Muscle of leg (tissue), 11 donors: ENCODE measurements around the gene GRIK4. TPM values are rescaled to one million over a fixed set of nuclear protein-coding genes. Genes with fewer than 3 reads are reported as not detected.

Experiments
- DNase-seq: peaks from one replicate; pipeline ENCODE4 v3.0.0; 2013
- H3K27ac ChIP-seq: one replicate; pipeline ENCODE4 v1.5.1; 2013; ENCODE audit warnings: mild to moderate bottlenecking, low read length, control low read depth
- H3K27me3 ChIP-seq: one replicate; pipeline ENCODE4 v1.6.1; 2013; ENCODE audit warnings: low read length; ENCODE audit not compliant: control insufficient read depth, insufficient read depth
- H3K36me3 ChIP-seq: one replicate; pipeline ENCODE4 v1.6.1; 2013; ENCODE audit warnings: low read length; ENCODE audit not compliant: control insufficient read depth, insufficient read depth
- H3K4me1 ChIP-seq: one replicate; pipeline ENCODE4 v1.6.1; 2013; ENCODE audit warnings: low read length; ENCODE audit not compliant: control insufficient read depth, insufficient read depth
- H3K4me3 ChIP-seq: one replicate; pipeline ENCODE4 v1.5.1; 2013; ENCODE audit warnings: low read length, control low read depth
- H3K9me3 ChIP-seq: replicated peaks from 2 replicates; pipeline ENCODE4 v1.6.1; 2013; ENCODE audit warnings: low read depth, low read length; ENCODE audit not compliant: control insufficient read depth
- WGBS: methylation state at CpG from one replicate; pipeline ENCODE4 v1.1.5; 2013; ENCODE audit warnings: missing lambda C conversion rate; ENCODE audit not compliant: insufficient coverage; 5-methylcytosine and 5-hydroxymethylcytosine counted together
- polyA plus RNA-seq, 8 donors: library from polyadenylated mRNA; unstranded; fragments of 120-200 nt; gene quantifications; one replicate each; pipeline versions ENCODE4 v1.2.1 to v1.2.3, GENCODE V29; 2013; ENCODE audit warnings: inconsistent platforms in 1 of 8, low replicate concordance in 1 of 8; ENCODE audit not compliant: insufficient read length in 8 of 8, insufficient read depth in 1 of 8
- total RNA-seq: library from RNA; stranded (reverse); fragments of 120-200 nt; gene quantifications from one replicate; pipeline ENCODE4 v1.2.4, GENCODE V29; 2013

Gene GRIK4
- total and polyA plus RNA-seq, 9 donors: 0.09 to 1.3 (median 0.50) TPM

DNA sequence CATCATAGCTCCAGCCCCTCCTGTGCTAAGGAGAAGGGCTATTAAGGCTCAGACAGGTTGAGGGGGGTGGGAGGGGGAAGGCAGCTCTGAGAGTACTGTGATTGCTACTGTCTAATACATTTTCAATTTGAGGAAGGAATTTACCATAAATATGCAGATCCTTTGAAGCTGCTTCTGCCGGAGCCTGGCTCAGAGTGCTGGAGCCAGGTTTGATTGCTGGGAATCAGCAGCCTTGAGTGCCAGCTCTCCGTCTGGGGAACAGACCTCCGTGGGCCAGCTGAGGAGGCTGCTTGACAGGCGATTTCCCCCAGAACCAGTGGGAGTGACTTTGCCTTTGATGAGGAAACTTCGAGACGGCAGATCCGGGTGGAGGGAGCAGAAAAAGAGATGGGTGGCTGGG lies 370.6 kb downstream of the GRIK4 start:
- WGBS: 26% methylated on average over 4 of the region's 7 CpGs
- peak; percentile 31 for DNase-seq
- H3K4me1 ChIP-seq: peaks cover 14% of the 10 kb centered on the region
- H3K27ac ChIP-seq: no peak overlapping the region
- peaks cover 3% of the 10 kb centered on the region for H3K27me3 ChIP-seq
- no peak overlapping the region for H3K4me3 ChIP-seq
- H3K9me3 ChIP-seq: no peaks in the 10 kb centered on the region
- H3K36me3 ChIP-seq: no peaks in the 10 kb centered on the region

GRCh38 chr11:120883404-120884080 lies 372.0 kb downstream of the GRIK4 start:
- Histone ChIP-seq H3K4me3 (no peak overlapping the region), H3K9me3 (no peaks in the 10 kb centered on the region), H3K36me3 (no peaks in the 10 kb centered on the region), H3K27ac (no peak overlapping the region), H3K4me1 (peaks cover 14% of the 10 kb centered on the region), H3K27me3 (peaks cover 6% of the 10 kb centered on the region)
- WGBS: 8% methylated on average over 5 of the region's 9 CpGs
- DNase-seq: peak; percentile 89

DNA sequence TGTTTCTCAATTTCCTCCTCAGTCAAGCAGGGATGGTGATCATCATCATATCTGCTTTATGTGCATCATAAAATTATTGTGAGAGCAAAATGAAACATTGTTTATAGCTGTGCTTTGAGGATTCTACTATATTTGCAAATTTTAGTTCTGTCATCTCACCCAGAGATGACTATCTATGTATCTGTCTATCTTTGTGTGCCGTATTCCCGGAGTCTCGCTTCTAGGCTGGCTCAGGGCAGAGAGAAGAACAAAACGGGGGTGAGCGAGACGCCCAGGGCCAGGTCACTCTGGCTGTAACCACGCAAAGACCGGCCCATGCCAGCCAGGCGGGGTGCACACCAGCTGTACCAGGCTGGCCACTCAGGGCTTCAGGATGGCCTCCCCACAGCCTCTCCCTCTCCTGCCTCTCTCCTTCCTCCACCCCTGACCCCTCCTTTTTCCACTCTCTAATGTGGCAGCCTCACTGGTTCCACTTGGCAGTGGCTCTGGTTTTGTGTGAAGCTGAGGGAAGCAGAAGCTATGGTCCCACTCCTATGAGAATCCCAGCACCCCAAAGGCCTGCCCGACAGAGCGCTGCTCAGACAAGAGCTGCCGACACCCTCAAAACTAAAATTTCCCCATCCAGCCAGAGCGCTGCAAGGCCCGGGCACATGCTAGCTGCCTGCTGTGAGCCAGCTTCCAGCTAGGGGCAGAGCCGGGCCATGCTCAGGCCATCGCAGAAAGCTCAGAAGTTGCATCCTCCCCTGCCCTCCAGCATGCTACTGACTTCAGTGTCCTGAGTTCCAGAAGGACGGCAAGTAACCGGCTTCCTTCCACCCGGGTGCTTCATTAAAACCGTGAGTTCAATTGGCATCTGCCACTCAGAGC lies 372.8 kb downstream of the GRIK4 start:
- no peaks in the 10 kb centered on the region for H3K36me3 ChIP-seq
- DNase-seq: peak; percentile 20
- H3K27me3 ChIP-seq: peaks cover 6% of the 10 kb centered on the region
- H3K27ac ChIP-seq: no peak overlapping the region
- 72% methylated on average over 20 of the region's 20 CpGs for WGBS
- H3K4me3 ChIP-seq: no peak overlapping the region
- no peaks in the 10 kb centered on the region for H3K9me3 ChIP-seq
- peaks cover 14% of the 10 kb centered on the region for H3K4me1 ChIP-seq

- Histone ChIP-seq H3K27me3 (peaks cover 7% of the 10 kb centered on the region), H3K27ac (no peak overlapping the region), H3K9me3 (no peaks in the 10 kb centered on the region), H3K4me1 (peaks cover 6% of the 10 kb centered on the region), H3K36me3 (no peaks in the 10 kb centered on the region), H3K4me3 (no peak overlapping the region)
- WGBS: 72% methylated on average over 5 of the region's 7 CpGs
- no peak for DNase-seq
Observed at GRCh38 chr11:120890609-120891320, 379.2 kb downstream of the GRIK4 start.

DNA sequence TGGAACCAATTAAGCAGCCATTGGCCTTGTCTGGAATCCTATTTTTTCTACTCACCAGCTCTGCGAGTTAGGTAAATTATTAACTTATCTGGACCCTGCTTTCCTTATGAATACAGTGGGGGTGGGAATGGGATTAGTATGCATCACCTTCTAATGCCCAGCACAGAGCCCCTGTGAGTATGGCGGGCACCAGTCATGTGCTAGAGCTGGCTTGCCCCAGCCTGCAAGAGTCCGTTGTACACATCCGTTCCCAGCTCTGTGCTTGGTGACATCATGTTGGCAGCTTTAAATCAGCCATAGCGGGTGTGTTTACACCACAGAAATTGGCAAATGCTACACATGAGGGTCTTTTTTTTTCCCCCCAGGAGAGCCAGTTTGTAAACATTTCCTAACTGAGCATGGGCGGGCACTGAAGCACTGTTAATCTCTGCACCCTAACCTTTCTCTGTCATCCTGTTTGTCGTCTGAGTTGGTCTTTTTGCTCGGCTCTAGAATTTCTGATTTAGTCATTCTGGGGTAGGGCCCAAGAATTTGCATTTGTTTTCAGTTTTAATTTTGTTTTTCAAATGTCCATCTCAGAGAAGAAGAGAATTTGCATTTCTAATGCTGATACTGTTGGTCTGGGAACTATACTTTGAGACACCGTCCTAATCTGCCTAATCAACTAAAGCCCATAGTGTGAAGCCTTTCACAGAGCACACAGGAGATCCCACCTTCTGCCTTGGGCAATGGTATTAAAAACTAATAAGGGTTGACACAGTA lies 382.1 kb downstream of the GRIK4 start:
- Histone ChIP-seq H3K9me3 (no peaks in the 10 kb centered on the region), H3K27me3 (peaks cover 6% of the 10 kb centered on the region), H3K27ac (no peak overlapping the region), H3K4me3 (no peak overlapping the region), H3K4me1 (peaks cover 6% of the 10 kb centered on the region), H3K36me3 (no peaks in the 10 kb centered on the region)
- no peak for DNase-seq
- WGBS: 84% methylated on average over 4 of the region's 9 CpGs

DNA sequence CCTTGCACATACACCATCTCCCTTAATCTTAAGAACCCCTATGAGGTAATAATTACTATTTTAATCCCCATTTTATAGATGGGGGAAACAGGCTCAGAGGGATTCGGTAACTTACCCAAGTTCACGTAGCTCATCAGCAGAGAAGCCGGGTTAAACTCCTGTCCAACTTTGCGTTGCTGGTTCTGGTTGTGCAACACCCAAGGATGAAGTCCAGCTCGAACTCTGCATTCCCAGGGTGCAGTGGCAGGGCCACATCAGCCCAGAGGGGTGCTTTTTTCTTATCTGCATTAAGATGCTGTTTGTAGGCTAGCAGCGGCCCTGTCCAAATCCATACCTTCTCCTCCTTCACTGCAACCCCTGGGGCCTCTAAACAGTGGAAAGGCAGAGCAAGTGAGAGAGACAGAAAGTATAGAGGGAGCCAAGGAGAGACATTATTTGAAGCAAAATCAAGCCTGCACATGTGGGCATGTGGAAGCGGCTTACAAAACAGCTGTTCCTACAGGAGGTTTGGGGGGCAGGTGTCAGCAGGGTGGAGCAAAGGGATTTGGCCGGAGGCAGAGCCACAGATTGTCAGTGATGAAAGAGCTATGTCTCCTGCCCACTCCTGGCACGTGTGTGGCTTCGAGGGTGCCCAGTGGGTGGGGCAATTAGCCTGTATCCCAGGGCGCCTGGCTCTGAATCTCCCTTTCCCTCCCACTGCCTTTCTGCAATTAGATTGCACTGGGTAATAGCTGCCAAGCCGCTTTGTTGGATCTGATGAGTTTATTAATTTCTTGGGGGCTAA lies 382.8 kb downstream of the GRIK4 start:
- H3K9me3 ChIP-seq: no peaks in the 10 kb centered on the region
- WGBS: 27% methylated on average over 2 of the region's 12 CpGs
- peaks cover 6% of the 10 kb centered on the region for H3K27me3 ChIP-seq
- DNase-seq: peak; percentile 48
- H3K4me1 ChIP-seq: peaks cover 6% of the 10 kb centered on the region
- H3K27ac ChIP-seq: no peak overlapping the region
- H3K4me3 ChIP-seq: no peak overlapping the region
- no peaks in the 10 kb centered on the region for H3K36me3 ChIP-seq

DNA sequence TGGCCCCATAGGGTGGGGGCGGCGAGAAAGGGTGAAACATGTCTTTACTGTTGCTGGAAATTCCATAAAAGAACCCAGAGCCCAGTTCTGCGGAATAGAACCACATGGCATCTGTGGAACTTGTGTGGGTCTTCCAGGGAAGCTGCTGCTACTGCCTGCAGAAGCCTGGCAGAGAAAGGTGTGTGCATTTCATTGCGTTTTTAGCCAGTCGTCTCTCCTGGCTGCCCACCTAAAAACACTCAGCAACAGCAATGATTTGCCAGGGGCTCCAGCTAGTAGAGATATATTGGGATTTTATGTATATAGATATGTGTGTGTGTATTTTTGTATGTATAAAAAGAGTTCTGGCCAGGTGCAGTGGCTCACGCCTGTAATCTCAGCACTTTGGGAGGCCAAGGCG lies 385.1 kb downstream of the GRIK4 start:
- Histone ChIP-seq H3K27me3 (peaks cover 15% of the 10 kb centered on the region), H3K4me1 (peaks cover 6% of the 10 kb centered on the region), H3K9me3 (no peaks in the 10 kb centered on the region), H3K36me3 (no peaks in the 10 kb centered on the region), H3K27ac (no peak overlapping the region), H3K4me3 (no peak overlapping the region)
- DNase-seq: no peak
- 69% methylated on average over 1 of the region's 7 CpGs for WGBS

DNA sequence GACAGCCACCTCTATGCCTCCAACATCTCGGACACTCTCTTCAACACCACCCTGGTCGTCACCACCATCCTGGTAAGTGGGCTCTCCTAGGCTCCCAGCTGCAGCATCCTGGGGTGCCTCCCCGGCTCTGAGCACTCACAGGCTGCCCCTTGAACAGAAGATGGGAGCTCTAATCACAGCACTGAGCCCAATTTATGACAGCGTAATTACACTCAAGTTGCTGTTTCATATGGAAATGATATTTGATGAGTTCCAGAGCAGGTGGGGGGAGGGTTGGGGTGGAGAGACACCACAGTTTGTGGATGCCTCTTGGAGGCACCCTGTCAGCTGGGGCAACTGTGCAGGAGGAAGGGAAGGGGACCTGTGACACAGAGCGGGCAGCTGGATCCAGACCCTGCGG lies 387.0 kb downstream of the GRIK4 start:
- whole genome bisulfite sequencing: 55% methylated on average over 3 of the region's 6 CpGs

DNA sequence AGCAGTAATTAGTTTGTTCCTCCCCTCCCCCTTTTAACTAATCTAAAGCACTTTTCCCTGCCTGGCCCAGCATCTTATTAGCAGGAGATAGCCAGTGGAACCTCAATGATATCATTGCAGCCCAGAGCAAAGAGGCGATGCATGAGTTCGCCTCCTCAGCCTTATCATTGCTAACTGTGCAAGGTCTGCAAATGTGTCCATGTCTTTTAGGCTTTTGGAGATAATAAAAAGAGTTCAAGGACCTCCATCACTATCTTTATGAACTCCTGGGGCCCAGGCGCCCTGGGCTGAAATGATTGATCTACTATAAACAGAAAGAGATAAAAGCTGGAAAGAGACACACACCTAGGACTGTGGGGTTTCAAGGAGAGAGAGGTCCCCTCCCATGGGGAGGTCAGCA lies 388.2 kb downstream of the GRIK4 start:
- no CpG with 5 or more reads among the region's 3 CpGs for WGBS
- no peaks in the 10 kb centered on the region for H3K4me1 ChIP-seq
- peaks cover 29% of the 10 kb centered on the region for H3K27me3 ChIP-seq
- H3K4me3 ChIP-seq: no peak overlapping the region
- no peaks in the 10 kb centered on the region for H3K9me3 ChIP-seq
- DNase-seq: no peak
- no peak overlapping the region for H3K27ac ChIP-seq
- H3K36me3 ChIP-seq: no peaks in the 10 kb centered on the region

More for the DNA sequence above, 387.0 kb downstream of the GRIK4 start:
- H3K9me3 ChIP-seq: no peaks in the 10 kb centered on the region
- peaks cover 21% of the 10 kb centered on the region for H3K27me3 ChIP-seq
- H3K27ac ChIP-seq: no peak overlapping the region
- H3K4me1 ChIP-seq: peaks cover 6% of the 10 kb centered on the region
- H3K4me3 ChIP-seq: no peak overlapping the region
- no peak for DNase-seq
- no peaks in the 10 kb centered on the region for H3K36me3 ChIP-seq
